Measurements from ENCODE around the gene TMEM205. TPM values are rescaled to one million over a fixed set of nuclear protein-coding genes. Genes with fewer than 3 reads are reported as not detected.

TMEM205 gene
- total and polyA plus RNA-seq, 2 of the 13 experiments (the other 11 are each of a cell fraction or from before 2014, with no cell fraction given) = 45.5 to 98.7 TPM

DNA sequence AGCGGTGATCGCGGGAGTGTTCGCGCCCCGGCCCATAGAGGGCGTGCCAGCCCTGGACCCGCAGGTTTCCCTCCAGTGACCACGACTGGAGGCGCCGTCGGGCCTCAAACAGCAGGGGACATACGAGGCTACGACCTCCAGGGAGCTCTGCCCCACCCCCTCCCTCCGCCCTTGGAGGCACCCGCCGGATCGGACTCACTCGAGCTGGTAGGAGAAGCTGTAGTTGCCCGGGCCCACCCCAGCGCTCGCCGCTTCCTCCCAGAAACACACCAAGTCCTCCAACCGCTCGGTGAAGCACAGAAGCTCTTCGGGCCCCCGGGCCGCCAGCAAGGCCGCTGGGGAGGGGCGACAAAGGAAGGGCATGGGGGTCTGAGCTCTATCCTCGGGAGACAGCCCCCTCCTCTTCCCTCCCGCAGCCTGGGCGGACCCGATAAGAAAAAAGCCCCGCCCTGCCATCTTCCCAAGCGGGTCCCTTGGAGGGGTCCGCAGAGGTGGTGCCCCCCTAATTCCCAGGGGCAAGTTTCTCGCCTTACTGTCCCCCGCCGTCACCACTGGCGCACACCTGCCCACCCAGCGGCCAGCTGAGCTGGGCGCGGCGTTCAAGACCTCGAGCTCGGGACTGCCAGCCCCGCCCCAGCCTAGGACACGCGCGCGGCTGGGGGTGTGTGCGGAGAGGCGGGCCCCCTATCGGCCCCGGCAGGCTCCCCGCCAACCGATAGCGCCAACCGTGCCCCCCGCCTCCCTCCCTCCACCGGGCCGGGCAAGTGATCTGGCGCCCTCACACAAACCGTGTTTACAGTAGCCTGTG is 37.0 kb upstream of the TMEM205 start (continued):
- TF ChIP-seq SMC3 (IDR thresholded peaks at IDR 0.05; ENCODE audit: low read length) (peak; percentile 3; the same call in 1 of the 2 replicates), SMAD1 (CRISPR knock-in tag; IDR thresholded peaks at IDR 0.05; ENCODE audit: borderline replicate concordance, low read depth) (no peak), ZNF766 (CRISPR knock-in tag; IDR thresholded peaks at IDR 0.05; ENCODE audit: borderline replicate concordance) (0 out of 2 replicates have a peak, but pooled peaks have one; percentile 46), THAP11 (CRISPR knock-in tag; IDR thresholded peaks at IDR 0.05) (peak; percentile 31; the same call in 1 of the 2 replicates), TEAD3 (CRISPR knock-in tag; optimal IDR thresholded peaks at IDR 0.05; ENCODE audit: borderline replicate concordance) (peak; percentile 56), CHCHD3 (CRISPR knock-in tag; IDR thresholded peaks at IDR 0.05) (no peak), ZNF777 (CRISPR knock-in tag; IDR thresholded peaks at IDR 0.05) (peak; percentile 99), HMG20A (CRISPR knock-in tag; IDR thresholded peaks at IDR 0.05; ENCODE audit: borderline replicate concordance) (no peak), AHR (CRISPR knock-in tag; IDR thresholded peaks at IDR 0.05) (0 out of 2 replicates have a peak, but pooled peaks have one; percentile 20), ZNF354B (CRISPR knock-in tag; IDR thresholded peaks at IDR 0.05) (no peak), SMYD3 (CRISPR knock-in tag; IDR thresholded peaks at IDR 0.05) (no peak), ETV5 (CRISPR knock-in tag; IDR thresholded peaks at IDR 0.05; ENCODE audit: borderline replicate concordance) (0 out of 2 replicates have a peak, but pooled peaks have one; percentile 31), ZNF12 (CRISPR knock-in tag; IDR thresholded peaks at IDR 0.05) (no peak), ZMYM4 (CRISPR knock-in tag; IDR thresholded peaks at IDR 0.05) (peak; percentile 68), ZNF768 (CRISPR knock-in tag; IDR thresholded peaks at IDR 0.05) (0 out of 2 replicates have a peak, but pooled peaks have one; percentile 21)
- TF ChIP-seq, protein P1, sequence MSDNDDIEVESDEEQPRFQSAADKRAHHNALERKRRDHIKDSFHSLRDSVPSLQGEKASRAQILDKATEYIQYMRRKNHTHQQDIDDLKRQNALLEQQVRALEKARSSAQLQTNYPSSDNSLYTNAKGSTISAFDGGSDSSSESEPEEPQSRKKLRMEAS (IDR thresholded peaks at IDR 0.05) = peak; percentile 74
- TF ChIP-seq, protein P2, sequence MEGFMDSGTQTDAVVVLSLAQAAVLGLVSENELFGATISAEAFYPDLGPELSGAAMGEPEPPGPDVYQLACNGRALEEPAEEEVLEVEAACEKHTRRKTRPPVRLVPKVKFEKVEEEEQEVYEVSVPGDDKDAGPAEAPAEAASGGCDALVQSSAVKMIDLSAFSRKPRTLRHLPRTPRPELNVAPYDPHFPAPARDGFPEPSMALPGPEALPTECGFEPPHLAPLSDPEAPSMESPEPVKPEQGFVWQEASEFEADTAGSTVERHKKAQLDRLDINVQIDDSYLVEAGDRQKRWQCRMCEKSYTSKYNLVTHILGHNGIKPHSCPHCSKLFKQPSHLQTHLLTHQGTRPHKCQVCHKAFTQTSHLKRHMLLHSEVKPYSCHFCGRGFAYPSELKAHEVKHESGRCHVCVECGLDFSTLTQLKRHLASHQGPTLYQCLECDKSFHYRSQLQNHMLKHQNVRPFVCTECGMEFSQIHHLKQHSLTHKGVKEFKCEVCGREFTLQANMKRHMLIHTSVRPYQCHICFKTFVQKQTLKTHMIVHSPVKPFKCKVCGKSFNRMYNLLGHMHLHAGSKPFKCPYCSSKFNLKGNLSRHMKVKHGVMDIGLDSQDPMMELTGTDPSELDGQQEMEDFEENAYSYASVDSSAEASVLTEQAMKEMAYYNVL (CRISPR knock-in tag; IDR thresholded peaks at IDR 0.05; ENCODE audit: borderline replicate concordance) = no peak
- TF ChIP-seq, protein P3, sequence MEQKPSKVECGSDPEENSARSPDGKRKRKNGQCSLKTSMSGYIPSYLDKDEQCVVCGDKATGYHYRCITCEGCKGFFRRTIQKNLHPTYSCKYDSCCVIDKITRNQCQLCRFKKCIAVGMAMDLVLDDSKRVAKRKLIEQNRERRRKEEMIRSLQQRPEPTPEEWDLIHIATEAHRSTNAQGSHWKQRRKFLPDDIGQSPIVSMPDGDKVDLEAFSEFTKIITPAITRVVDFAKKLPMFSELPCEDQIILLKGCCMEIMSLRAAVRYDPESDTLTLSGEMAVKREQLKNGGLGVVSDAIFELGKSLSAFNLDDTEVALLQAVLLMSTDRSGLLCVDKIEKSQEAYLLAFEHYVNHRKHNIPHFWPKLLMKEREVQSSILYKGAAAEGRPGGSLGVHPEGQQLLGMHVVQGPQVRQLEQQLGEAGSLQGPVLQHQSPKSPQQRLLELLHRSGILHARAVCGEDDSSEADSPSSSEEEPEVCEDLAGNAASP (CRISPR knock-in tag; IDR thresholded peaks at IDR 0.05; ENCODE audit: borderline replicate concordance) = peak; percentile 64; the same call in 1 of the 2 replicates
- TF ChIP-seq, protein P4, sequence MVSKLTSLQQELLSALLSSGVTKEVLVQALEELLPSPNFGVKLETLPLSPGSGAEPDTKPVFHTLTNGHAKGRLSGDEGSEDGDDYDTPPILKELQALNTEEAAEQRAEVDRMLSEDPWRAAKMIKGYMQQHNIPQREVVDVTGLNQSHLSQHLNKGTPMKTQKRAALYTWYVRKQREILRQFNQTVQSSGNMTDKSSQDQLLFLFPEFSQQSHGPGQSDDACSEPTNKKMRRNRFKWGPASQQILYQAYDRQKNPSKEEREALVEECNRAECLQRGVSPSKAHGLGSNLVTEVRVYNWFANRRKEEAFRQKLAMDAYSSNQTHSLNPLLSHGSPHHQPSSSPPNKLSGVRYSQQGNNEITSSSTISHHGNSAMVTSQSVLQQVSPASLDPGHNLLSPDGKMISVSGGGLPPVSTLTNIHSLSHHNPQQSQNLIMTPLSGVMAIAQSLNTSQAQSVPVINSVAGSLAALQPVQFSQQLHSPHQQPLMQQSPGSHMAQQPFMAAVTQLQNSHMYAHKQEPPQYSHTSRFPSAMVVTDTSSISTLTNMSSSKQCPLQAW (CRISPR knock-in tag; IDR thresholded peaks at IDR 0.05) = 0 out of 2 replicates have a peak, but pooled peaks have one; percentile 19
- TF ChIP-seq, protein P5, sequence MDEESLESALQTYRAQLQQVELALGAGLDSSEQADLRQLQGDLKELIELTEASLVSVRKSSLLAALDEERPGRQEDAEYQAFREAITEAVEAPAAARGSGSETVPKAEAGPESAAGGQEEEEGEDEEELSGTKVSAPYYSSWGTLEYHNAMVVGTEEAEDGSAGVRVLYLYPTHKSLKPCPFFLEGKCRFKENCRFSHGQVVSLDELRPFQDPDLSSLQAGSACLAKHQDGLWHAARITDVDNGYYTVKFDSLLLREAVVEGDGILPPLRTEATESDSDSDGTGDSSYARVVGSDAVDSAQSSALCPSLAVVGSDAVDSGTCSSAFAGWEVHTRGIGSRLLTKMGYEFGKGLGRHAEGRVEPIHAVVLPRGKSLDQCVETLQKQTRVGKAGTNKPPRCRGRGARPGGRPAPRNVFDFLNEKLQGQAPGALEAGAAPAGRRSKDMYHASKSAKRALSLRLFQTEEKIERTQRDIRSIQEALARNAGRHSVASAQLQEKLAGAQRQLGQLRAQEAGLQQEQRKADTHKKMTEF (CRISPR knock-in tag; IDR thresholded peaks at IDR 0.05) = peak; percentile 53; the same call in 1 of the 2 replicates
- TF ChIP-seq, protein P6, sequence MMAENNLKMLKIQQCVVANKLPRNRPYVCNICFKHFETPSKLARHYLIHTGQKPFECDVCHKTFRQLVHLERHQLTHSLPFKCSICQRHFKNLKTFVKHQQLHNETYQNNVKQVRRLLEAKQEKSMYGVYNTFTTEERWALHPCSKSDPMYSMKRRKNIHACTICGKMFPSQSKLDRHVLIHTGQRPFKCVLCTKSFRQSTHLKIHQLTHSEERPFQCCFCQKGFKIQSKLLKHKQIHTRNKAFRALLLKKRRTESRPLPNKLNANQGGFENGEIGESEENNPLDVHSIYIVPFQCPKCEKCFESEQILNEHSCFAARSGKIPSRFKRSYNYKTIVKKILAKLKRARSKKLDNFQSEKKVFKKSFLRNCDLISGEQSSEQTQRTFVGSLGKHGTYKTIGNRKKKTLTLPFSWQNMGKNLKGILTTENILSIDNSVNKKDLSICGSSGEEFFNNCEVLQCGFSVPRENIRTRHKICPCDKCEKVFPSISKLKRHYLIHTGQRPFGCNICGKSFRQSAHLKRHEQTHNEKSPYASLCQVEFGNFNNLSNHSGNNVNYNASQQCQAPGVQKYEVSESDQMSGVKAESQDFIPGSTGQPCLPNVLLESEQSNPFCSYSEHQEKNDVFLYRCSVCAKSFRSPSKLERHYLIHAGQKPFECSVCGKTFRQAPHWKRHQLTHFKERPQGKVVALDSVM (CRISPR knock-in tag; IDR thresholded peaks at IDR 0.05) = peak; percentile 92
